ENCODE results near the gene XK.
"Not testable (repeated sequence)": the region's sequence is repeated elsewhere in the genome, so short reads cannot be mapped to it uniquely, and the experiment has no call there.

The XK gene

DNA sequence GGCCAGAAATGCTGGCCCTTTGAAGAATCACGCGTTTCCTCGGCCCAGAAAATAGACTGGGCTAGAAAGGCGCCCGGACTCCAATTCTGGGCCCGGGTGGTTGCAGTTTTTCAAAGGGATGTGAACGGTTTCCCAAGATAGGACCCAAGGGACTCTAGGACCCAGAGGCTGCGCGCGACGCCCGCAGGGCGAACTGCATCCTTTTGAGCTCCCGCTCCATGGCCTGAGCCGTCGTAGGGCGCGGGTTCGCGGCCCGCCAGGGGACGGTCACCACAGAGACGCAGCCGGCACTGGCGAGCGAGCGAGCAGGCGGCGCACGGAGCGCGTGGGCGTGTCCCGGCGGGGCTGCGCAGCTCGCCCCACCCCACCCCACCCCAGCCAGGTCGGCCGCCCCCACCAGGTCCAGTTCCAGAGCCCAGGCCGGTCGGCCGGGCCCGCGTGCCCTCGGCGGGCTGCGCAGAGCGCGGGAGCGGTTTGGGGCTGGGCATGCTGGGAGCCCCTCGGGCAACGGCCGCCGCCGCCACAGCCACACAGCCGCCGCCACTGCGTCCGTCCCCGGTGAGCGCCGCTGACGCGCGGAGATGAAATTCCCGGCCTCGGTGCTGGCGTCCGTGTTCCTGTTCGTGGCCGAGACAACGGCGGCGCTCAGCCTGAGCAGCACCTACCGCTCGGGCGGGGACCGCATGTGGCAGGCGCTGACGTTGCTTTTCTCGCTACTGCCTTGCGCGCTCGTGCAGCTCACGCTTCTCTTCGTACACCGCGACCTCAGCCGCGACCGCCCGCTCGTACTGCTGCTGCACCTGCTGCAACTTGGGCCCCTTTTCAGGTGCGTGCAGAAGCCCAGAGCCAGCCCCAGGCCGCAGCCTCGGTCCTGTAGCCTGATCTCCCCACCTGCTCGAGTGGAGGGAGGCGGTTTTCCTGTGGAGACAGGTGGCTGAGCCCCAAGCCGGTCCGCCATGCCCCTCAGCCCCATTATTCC is at the start of gene XK:
XK (plus strand) TSS at position 411 of the 979 bp plus-strand sequence; CDS start at position 582, 171 bp downstream.
- DNase-seq, result peak; percentile 71

- no peak for DNase-seq
Observed at GRCh38 chrX:37638047-37638446, 47.5 kb upstream of the XK start.

DNA sequence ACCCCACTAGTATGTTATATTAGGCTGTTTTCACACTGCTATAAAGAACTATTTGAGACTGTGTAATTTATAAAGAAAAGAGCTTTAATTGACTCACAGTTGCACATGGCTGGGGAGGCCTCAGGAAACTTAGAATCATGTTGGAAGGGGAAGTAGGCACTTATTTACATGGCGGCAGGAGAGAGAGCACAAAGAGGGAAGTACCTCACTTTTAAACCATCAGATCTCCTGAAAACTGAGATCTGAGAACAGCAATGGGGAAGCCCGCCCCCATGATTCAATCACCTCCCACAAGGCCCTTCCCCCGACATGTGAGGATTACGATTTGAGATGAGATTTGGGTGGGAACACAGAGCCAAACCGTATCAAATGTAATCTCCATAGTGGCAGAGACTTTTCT is 45.4 kb upstream of the XK start:
- DNase-seq, result no peak

- no peak for DNase-seq
Observed at GRCh38 chrX:37641859-37642258, 43.7 kb upstream of the XK start.

DNA sequence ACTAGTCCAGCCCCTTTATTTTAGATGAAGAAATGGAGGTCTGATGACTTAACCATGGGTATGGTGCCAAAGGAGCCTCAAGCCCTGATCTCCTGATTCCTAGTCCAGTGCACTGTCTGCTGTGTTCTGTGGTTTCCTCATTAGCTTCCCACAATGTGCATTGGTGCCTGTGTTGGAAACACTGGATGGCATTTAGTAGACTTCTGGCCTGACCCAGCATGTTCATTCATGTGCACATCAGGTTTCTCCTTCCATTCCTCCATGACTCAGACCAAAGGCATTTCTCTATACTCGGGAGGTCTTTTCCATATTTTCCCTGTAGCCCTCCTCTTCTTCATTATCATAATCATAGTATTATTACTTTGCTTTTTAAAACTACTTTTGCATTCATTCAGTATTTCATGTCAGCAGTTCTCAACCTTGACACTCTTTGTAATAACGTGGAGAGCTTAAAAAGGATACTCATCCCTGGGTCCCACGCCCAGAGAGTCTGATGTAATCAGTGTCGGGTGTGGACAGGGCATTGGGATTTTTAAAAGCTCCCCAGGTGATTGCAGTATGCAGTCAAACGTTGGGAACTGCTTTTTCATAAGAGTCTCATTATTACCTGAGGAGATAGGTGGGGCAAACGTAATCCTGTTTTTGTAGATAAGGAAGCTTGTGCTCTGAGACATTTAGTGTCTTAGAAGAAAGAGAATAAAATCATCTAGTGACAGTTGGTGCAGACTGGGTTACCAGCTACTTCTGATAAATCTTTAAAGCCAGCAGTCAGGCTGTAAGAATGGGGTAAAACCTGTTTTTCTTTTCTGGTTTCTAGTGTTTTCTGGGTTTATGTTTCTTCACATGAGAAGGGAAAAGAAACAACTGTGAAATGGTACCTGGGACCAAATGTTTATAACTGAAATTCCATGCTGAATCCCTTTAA is 40.9 kb upstream of the XK start:
- no peak for DNase-seq

GRCh38 chrX:37646254-37646653 is 39.3 kb upstream of the XK start:
- peak; percentile 27 for DNase-seq

DNA sequence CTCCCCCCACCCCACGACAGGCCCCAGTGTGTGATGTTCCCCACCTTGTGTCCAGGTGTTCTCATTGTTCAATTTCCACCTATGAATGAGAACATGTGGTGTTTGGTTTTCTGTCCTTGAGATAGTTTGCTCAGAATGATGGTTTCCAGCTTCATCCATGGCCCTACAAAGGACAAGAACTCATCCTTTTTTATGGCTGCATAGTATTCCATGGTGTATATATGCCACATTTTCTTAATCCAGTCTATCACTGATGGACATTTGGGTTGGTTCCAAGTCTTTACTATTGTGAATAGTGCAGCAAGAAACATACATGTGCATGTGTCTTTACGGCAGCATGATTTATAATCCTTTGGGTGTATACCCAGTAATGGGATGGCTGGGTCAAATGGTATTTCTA is 34.7 kb upstream of the XK start:
- not testable (repeated sequence) for DNase-seq

GRCh38 chrX:37651921-37652452 is 33.6 kb upstream of the XK start:
- peak; percentile 55 for DNase-seq

GRCh38 chrX:37652589-37653231 is 32.9 kb upstream of the XK start:
- peak; percentile 92 for DNase-seq

GRCh38 chrX:37653397-37654085 is 32.0 kb upstream of the XK start:
- DNase-seq, result peak; percentile 34

- no peak for DNase-seq
Observed at GRCh38 chrX:37658343-37659030, 27.1 kb upstream of the XK start.

DNA sequence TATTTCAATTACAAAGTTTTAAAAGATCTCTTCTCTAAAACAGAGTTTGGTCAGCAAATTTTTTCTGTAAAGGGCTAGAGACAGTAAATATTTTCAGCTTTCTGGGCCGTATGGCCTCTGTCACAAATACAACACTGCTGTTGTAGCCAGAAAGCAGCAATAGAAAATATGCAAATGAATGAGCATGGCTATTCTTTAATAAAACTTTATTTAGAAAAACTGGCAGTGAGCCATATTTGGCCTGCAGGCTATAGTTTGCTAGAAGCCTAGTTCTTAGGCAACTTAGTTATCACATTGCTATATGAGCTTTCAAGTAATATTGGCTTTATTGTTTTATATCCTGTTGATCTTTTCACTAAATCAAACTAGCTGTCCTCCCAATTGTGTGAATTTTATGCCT is 26.5 kb upstream of the XK start:
- DNase-seq, result no peak

GRCh38 chrX:37662181-37662580 is 23.4 kb upstream of the XK start:
- peak; percentile 49 for DNase-seq

DNA sequence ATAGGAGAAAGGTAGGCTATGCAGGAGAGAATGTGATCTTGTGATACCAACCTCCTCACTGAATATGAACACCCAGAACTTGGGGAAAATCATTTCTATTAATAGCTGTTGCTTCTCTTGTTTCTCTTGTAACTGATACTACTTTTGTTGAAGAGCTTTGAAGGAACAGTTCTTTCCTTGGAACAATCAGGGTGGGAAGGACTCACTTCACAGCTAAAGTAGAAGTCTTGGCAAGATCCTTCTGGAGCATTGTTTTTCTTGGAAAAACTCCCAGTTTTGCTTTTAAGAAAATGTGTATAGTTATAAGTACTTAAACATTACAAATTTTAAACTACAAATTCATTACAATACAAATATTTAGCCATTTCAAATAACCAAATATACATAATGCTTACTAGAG is 19.1 kb upstream of the XK start:
- no peak for DNase-seq

DNA sequence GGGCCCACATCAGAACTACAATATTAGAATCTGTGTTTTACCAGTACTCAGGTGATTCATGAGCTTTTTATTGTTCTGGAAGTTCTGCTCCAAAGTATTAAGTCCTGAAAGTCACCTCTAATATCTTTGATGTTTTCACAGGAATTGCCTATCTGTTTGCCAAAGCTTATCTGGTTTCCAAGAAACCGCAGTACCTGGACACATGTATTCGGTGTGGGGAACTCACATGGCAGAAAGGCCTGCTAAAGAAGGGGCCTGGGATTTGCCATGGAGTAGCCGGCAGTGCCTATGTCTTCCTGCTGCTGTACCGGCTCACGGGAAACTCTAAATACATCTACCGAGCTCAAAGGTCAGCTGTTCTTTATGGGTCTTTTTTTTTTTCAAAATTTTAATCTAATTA is 18.4 kb upstream of the XK start:
- DNase-seq, result no peak

- DNase-seq, result no peak
Observed at GRCh38 chrX:37672563-37672962, 13.0 kb upstream of the XK start.

DNA sequence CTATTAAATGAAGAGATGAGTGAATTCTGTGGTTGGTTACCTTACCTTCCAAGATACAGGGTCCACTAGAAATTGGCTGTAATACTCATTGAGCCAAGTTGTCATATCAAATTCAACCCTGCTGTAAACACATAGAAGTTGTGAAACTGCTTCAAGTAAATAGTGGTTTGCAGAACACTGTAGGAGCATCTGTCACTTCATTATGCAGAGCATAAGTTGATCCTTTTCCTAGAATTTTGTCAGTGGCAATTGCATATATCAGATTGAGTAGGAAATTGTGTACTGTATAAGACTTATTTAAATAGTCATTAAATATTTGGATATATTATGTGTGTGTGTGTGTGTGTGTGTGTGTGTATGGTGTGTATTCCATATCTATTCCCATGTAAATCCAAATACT is 8.8 kb upstream of the XK start:
- DNase-seq, result no peak

- no peak for DNase-seq
Observed at GRCh38 chrX:37677243-37677642, 8.3 kb upstream of the XK start.

DNA sequence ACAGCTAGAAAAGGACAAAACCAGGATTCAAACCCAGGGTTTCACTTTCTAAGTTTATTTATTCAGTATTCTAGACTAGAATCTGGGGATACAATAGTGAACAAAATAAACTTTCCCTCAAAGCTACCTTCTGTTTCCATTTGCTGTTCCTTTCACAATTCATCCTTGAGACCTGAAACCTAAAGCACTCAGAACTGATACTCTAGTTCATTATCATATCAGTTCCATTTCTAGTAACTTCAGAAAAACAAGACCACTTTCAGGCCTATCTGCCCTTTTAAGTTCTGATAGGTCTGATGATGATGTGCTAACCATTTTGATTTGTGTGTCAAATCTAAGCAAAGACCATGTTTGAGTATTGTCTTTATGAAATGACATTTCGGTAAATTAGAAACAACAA is 7.8 kb upstream of the XK start:
- DNase-seq, result no peak

GRCh38 chrX:37678574-37678973 is 7.0 kb upstream of the XK start:
- DNase-seq, result no peak

- no peak for DNase-seq
Observed at GRCh38 chrX:37679230-37679629, 6.4 kb upstream of the XK start.

DNA sequence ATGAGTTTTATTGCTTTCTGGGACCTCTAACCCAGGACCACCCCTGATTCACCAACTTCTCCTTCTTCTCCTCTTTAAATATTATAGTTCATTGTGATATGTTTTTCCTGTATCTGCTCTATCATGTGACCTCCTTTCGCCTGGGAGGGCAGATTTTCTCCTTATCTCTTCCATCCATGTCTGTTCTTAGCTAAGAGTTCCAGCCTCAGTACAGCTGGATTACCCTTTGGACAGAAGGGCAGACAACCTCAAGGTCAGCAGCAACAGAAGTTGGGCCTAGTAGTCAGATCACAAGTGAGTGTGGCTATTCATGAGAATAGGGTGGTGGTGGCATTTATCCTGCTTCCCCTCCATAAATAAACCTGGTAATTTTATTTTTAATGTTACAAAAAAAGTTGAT is 5.7 kb upstream of the XK start:
- DNase-seq, result peak; percentile 77

Data from hematopoietic multipotent progenitor cell treated with erythropoietin and hydrocortisone succinate and interleukin-3 and kit ligand, for 6 days (in vitro differentiated cells).